GM18502 (cell line): ENCODE results near the gene KLC1.
"Not testable (repeated sequence)": the region's sequence is repeated elsewhere in the genome, so short reads cannot be mapped to it uniquely, and the experiment has no call there.

Experiments
- ATAC-seq: cut with Tn5 transposase; IDR thresholded peaks from one replicate; pipeline ENCODE4 v1.9.1; 2021; ENCODE audit warnings: mild to moderate bottlenecking; ENCODE audit not compliant: unreplicated experiment, poor library complexity

Gene KLC1

DNA sequence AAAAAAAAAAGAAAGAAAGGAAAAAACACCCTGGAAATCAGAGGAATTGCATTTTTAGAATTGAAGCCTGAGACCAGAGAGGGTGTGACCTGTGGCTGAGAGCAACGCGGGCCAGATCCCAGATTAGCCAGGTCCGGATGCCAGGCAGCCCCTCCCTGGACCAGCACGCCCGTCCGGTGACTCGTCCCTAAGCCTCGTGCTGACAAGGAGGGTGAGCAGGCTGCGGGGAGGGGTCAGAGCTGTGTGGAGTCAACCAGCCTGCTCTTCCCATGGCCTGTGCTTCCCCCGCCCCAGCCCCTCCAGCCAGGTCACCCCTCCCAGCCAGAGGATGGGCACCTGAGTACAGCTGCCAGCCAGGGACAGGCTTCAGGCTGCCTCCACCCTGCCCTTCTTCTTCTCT lies 4.2 kb upstream of the KLC1 start:
- no peak for ATAC-seq

DNA sequence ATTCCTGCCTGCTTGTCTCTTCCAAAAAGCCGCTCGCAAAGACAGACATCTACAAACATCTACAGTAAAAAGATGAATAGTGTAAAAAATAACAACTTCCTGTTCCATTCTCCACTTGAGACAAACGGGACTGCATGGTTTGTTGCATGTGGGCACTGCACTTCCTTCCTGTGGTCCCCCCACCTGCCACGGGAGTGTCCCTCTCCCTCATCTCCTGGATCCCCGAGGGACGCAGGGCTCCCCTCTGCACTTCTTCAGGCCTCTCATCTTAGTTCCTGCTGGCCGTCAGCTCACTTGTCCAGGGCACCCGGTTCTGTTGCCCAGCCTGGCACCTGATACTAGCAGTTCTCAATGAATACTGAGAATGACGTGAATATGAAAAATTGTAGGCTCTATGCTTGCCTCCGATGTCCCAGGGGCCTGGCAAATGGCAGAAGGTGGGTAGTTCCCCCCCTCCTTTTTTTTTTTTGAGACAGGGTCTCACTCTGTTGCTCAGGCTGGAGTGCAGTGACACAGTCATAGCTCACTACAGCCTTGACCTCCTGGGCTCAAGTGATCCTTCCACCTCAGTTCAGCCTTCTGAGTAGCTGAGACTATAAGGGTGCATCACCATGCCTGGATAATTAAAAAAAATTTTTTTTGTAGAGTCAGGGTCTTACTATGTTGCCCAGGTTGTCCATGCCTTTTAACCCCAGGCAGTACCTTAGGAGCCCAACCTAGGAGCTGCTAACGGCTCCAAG lies 3.5 kb upstream of the KLC1 start:
- no peak for ATAC-seq

- no peak for ATAC-seq
These were observed 2.7 kb upstream of the KLC1 start for GRCh38 chr14:103626146-103626850.

GRCh38 chr14:103627073-103628025 lies 1.7 kb upstream of the KLC1 start:
- no peak for ATAC-seq

DNA sequence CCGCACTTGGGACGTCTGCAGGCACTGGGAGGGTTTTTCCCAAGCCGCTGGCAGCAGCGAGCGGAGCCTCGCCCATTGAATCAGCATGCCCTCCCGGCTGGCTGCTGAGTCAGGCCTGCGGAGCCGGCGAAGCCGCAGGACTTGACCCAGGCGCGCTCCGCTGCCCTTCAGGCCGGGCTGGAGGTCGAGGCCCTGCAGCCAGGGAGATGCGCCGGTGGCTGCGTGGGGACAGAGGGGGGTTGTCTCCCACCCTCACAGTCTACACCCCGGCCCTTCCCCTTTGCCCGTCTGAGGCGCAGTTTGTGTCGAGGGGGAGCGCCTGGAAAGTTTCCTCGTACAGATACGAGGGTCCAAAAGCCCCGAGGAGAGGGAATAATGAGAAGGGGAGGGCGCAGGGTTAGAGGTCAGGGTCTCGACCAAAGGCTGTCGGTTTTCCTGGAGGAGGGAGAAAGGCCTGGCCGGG lies 759 bp upstream of the KLC1 start:
- no peak for ATAC-seq

DNA sequence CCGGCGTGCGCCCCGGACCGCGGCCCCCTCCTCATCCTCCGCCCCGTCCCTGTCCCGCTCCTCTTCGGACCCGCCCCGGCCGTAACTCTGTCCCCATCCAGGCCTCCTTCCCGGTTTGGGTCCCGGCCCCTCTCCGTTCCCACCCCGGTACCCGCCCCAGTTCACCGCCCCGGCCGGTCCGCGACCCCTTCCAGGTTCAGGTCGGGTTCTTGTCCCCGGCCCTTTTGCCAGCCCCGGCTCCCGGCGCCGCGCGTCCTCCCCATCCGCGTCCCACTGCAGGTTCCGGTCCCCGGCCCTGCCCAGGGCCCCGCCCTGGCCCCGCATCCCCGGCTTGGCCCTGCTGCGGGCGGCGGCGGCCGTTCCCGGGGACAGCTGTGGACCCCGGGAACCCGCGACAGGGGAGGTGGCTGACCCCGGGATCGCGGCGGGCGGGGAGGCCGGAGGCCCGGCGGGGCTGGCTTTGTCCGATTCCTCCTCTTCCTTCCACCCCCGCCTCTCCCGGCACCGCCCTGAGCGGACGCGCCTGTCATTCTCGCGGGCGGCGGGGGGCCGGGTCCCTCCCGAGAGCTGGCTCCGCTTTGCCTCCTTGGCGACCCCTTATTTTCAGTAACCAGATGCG lies 601 bp downstream of the KLC1 start:
- ATAC-seq: peak; percentile 34

GRCh38 chr14:103630364-103631108 lies 1.5 kb downstream of the KLC1 start:
- no peak for ATAC-seq

- ATAC-seq: no peak
These were observed 4.4 kb downstream of the KLC1 start for GRCh38 chr14:103633391-103633790.

DNA sequence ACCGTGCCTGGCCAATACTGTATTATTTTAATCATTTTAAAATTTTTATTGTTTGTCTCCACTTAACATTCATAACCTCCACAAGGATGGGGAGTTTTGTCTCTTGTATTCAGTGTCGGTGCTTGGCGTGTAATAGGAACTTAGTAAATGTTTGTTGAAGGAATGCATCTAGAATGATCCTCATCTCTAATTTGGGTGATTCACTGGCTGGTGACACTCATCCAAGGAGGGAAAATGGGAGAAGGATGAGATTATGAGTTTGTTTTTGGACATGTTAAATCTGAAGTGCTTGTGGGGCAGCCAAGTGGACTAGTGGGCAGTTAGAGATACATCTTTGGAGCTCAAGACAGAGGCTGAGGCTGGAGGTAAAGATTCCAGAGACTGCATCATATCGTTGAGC lies 5.1 kb downstream of the KLC1 start:
- ATAC-seq: no peak

GRCh38 chr14:103638594-103638993 lies 9.6 kb downstream of the KLC1 start:
- no peak for ATAC-seq

DNA sequence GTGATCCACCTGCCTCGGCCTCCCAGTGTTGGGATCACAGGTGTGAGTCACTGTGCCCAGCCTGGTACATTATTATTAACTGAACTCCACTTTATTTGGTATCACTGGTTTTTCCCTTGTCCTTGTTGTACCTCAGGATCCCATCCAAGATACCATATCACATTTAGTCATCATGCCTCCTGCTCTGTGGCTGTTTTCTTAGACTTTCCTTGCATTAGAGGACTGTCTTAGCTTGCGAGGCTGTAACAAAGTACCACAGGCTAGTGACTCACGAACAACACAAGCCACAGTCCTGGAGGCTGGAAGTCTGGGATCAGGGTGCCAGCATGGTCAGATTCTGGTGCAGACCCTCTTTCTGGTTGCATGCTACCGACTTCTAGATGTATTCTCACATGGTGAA lies 12.2 kb downstream of the KLC1 start:
- ATAC-seq: no peak

DNA sequence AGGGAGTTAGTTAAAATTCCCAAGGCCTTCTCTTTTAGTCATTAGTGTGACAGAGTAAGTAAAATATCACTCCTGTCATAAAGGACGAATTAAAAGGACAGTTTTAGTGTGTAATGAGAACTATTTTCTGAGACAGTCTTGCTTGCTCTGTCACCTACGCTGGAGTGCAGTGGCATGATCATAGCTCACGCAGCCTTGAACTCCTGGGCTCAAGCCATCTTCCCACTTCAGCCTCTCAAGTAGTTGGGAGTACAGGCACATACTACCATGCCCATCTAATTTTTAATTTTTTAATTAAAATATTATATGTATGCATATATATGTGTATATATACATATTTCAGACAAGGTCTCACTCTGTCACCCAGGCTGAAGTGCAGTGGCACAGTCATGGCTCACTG lies 17.2 kb downstream of the KLC1 start:
- no peak for ATAC-seq

GRCh38 chr14:103649001-103649400 lies 20.0 kb downstream of the KLC1 start:
- ATAC-seq: no peak

DNA sequence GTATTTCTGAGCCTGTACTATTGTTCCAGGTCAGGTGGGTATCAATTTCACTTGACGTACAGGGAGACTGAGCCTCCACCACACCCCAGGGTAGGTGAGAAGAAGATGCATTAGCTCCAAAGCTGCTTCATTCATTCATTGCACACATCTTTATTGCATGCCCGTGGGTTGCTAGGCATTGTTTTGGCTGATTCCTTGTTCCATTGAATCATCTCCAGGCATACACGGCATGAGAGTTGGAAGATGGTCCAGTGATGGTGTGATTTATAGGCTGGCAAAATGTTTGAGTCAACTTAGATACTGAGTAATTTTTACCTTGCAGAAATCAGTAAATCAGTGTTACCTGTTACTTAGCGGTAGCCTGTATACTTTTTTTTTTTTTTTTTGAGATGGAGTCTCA lies 21.2 kb downstream of the KLC1 start:
- ATAC-seq: no peak

DNA sequence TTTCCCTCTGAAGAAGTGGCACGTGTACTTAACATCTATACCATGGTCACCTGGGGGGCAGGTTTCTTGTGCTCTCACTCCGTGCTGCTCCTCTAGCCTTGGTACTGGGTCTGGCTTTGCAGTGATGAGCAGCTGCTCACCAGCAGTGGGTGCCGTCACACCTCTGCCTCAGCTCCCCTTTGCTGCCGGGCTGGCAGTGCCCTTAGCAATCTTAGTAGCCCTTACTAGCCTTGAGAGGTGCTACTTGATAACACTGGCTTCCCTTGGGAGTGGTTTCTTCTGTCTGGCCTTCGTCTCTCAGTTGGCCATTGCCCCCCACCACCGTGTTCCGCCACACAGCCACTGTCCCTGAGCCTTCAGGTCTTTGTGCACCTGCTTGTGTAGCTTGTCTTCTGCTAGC lies 22.6 kb downstream of the KLC1 start:
- ATAC-seq: no peak

- no peak for ATAC-seq
These were observed 23.8 kb downstream of the KLC1 start for GRCh38 chr14:103652806-103653205.

- not testable (repeated sequence) for ATAC-seq
These were observed 24.3 kb downstream of the KLC1 start for GRCh38 chr14:103653336-103653735.

DNA sequence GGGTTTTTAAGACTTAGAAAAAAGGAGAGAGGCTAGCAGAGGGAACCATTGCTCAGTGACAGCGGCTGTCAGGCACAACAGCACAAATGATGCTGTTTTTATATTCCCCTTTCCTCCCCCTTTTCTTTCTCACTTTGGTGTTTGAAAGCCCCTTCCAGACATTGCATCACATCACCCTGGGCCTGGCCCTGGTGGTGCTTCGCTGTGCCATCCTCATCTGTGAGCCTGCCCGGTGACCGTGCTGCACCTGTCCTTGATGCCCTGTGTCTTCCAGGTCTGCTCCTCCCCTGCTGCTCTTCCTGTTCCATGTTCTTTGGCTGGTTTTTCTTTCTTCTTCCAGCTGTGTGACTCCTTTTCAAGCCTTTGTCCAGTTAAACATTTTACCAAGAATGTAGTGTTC lies 24.8 kb downstream of the KLC1 start:
- no peak for ATAC-seq

GRCh38 chr14:103654619-103655018 lies 25.6 kb downstream of the KLC1 start:
- ATAC-seq: no peak
